ENCODE measurements around the gene PTPRD. TPM values are rescaled to one million over a fixed set of nuclear protein-coding genes. Genes with fewer than 3 reads are reported as not detected.

Gene PTPRD
- total RNA-seq, 4 donors from 2014 or later: 0.72 to 8.0 (median 3.0) TPM

DNA sequence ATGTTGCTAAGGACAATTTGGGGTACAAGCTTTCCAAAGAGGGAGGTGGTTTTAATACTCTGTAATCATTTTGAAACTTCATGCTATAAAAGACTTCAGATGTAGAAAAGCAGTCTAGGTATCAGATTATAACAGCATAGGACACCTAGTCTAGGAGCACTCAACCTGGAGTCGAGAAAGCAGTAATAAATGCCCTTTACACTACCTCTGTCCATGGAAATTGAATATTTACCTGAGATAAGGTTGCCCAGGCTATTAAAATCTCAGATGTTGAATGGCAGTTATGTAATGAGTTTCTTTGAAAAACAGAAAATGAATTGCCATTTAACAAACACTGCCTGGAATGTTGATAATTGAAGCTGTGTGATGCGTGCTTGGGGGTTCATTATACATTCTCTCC, 2251.4 kb downstream of the PTPRD start:
- 79 to 85% methylated on average over 2 of the region's 2 CpGs for WGBS, 2 donors
- TF ChIP-seq, protein P1, sequence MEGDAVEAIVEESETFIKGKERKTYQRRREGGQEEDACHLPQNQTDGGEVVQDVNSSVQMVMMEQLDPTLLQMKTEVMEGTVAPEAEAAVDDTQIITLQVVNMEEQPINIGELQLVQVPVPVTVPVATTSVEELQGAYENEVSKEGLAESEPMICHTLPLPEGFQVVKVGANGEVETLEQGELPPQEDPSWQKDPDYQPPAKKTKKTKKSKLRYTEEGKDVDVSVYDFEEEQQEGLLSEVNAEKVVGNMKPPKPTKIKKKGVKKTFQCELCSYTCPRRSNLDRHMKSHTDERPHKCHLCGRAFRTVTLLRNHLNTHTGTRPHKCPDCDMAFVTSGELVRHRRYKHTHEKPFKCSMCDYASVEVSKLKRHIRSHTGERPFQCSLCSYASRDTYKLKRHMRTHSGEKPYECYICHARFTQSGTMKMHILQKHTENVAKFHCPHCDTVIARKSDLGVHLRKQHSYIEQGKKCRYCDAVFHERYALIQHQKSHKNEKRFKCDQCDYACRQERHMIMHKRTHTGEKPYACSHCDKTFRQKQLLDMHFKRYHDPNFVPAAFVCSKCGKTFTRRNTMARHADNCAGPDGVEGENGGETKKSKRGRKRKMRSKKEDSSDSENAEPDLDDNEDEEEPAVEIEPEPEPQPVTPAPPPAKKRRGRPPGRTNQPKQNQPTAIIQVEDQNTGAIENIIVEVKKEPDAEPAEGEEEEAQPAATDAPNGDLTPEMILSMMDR (IDR thresholded peaks at IDR 0.05): no peak
- TF ChIP-seq POLR2A (IDR thresholded peaks at IDR 0.05): no peak
- H3K4me3 ChIP-seq (ENCODE audit: low read depth, poor library complexity, severe bottlenecking): no peak overlapping the region
- no peak for DNase-seq (ENCODE audit: low spot score in 2 of 2)
- intact Hi-C loops (cut with DNase I; ENCODE audit: low total_unique reads): no loop called here

- TF ChIP-seq, protein P1 (IDR thresholded peaks at IDR 0.05): no peak
- no peak for TF ChIP-seq POLR2A (IDR thresholded peaks at IDR 0.05)
- H3K4me3 ChIP-seq (ENCODE audit: low read depth, poor library complexity, severe bottlenecking): no peak overlapping the region
- intact Hi-C loops (cut with DNase I; ENCODE audit: low total_unique reads): no loop called here
- no peak for DNase-seq (ENCODE audit: low spot score in 2 of 2)
These were observed 2256.4 kb downstream of the PTPRD start for GRCh38 chr9:8356406-8356805.

DNA sequence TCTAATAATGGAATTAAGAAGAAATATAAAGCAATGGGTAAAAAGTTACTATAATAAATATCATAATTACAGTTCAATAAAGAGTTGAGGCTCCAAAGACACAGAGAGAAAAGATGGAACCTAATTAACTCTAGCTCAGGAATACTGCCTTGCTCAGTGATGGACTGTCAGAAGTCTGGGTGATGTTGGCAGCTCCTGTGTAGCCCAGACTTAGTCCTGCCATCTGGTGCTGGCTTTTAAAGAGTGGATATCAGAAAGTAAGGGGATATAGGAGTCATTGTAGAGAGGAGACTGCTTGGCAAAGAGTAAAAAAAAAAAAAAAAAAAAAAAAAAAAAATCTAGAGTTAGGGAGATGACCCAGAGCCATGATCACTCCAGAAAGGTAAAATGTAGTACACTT, 2261.4 kb downstream of the PTPRD start:
- no peak for DNase-seq (ENCODE audit: low spot score in 2 of 2)
- H3K4me3 ChIP-seq (ENCODE audit: low read depth, poor library complexity, severe bottlenecking): no peak overlapping the region
- TF ChIP-seq POLR2A (IDR thresholded peaks at IDR 0.05): no peak
- TF ChIP-seq, protein P1 (IDR thresholded peaks at IDR 0.05): no peak
- intact Hi-C loops (cut with DNase I; ENCODE audit: low total_unique reads): no loop called here

GRCh38 chr9:8349901-8350300, 2262.9 kb downstream of the PTPRD start:
- WGBS, 2 donors: 39 to 50% methylated on average over 4 of the region's 4 CpGs
- no peak overlapping the region for H3K4me3 ChIP-seq (ENCODE audit: low read depth, poor library complexity, severe bottlenecking)
- intact Hi-C loops (cut with DNase I; ENCODE audit: low total_unique reads): no loop called here
- TF ChIP-seq POLR2A (IDR thresholded peaks at IDR 0.05): no peak
- TF ChIP-seq, protein P1 (IDR thresholded peaks at IDR 0.05): no peak
- DNase-seq (ENCODE audit: low spot score in 2 of 2): no peak

GRCh38 chr9:8349376-8349775, 2263.4 kb downstream of the PTPRD start:
- intact Hi-C loops (cut with DNase I; ENCODE audit: low total_unique reads): no loop called here
- no peak overlapping the region for H3K4me3 ChIP-seq (ENCODE audit: low read depth, poor library complexity, severe bottlenecking)
- TF ChIP-seq, protein P1 (IDR thresholded peaks at IDR 0.05): no peak
- TF ChIP-seq POLR2A (IDR thresholded peaks at IDR 0.05): no peak
- DNase-seq (ENCODE audit: low spot score in 2 of 2): no peak
- WGBS, 2 donors: 66 to 71% methylated on average over 2 of the region's 2 CpGs

- intact Hi-C loops (cut with DNase I; ENCODE audit: low total_unique reads): no loop called here
- 64 to 73% methylated on average over 4 of the region's 4 CpGs for WGBS, 2 donors
- no peak overlapping the region for H3K4me3 ChIP-seq (ENCODE audit: low read depth, poor library complexity, severe bottlenecking)
- no peak for DNase-seq (ENCODE audit: low spot score in 2 of 2)
- TF ChIP-seq, protein P1 (IDR thresholded peaks at IDR 0.05): no peak
- no peak for TF ChIP-seq POLR2A (IDR thresholded peaks at IDR 0.05)
These were observed 2264.0 kb downstream of the PTPRD start for GRCh38 chr9:8348756-8349155.
